GM23338 (cell line): ENCODE results near the gene C10orf105. TPM values are rescaled to one million over a fixed set of nuclear protein-coding genes. Genes with fewer than 3 reads are reported as not detected.

Source experiments
- ATAC-seq: fragments of 200-7000 bp; cut with Tn5 transposase; 3 replicates; pipeline ENCODE4 v1.9.1; 2020
- DNase-seq: peaks from one replicate; pipeline ENCODE4 v3.0.0-alpha.2; 2015; ENCODE audit warnings: low spot score
- H2AFZ ChIP-seq: fragments of 200-600 bp; sonication (generic); 2 replicates; pipeline ENCODE4 v1.8.0; 2016; ENCODE audit warnings: antibody characterized with exemption, mild to moderate bottlenecking, moderate library complexity
- H3F3A ChIP-seq: fragments of 200-600 bp; sonication (generic); replicated peaks from 2 replicates; pipeline ENCODE4 v1.8.0; 2017; ENCODE audit warnings: antibody characterized with exemption, mixed run types, low read depth
- H3K27ac ChIP-seq: fragments of 200-600 bp; sonication (generic); 2 replicates; pipeline ENCODE4 v1.6.1; 2016; ENCODE audit warnings: low read depth
- H3K27me3 ChIP-seq: fragments of 200-600 bp; sonication (generic); 2 replicates; pipeline ENCODE4 v1.8.0; 2016; ENCODE audit warnings: mild to moderate bottlenecking, mixed run types, moderate library complexity; ENCODE audit not compliant: insufficient read depth
- H3K36me3 ChIP-seq: fragments of 200-600 bp; sonication (generic); 2 replicates; pipeline ENCODE4 v1.8.0; 2016; ENCODE audit warnings: mild to moderate bottlenecking; ENCODE audit not compliant: insufficient read depth
- H3K4me1 ChIP-seq: fragments of 200-600 bp; sonication (generic); 2 replicates; pipeline ENCODE4 v1.8.0; 2016; ENCODE audit warnings: mild to moderate bottlenecking, moderate library complexity; ENCODE audit not compliant: insufficient read depth
- H3K4me2 ChIP-seq: fragments of 200-600 bp; sonication (generic); 2 replicates; pipeline ENCODE4 v1.7.1; 2017; ENCODE audit warnings: mixed run types
- H3K4me3 ChIP-seq: fragments of 200-600 bp; sonication (generic); 2 replicates; pipeline ENCODE4 v1.6.1; 2016; ENCODE audit warnings: mixed run types
- H3K79me2 ChIP-seq: fragments of 200-600 bp; sonication (generic); replicated peaks from 2 replicates; pipeline ENCODE4 v1.8.0; 2017; ENCODE audit warnings: mild to moderate bottlenecking; ENCODE audit not compliant: insufficient read depth
- H3K9me2 ChIP-seq: fragments of 200-600 bp; sonication (generic); 2 replicates; pipeline ENCODE4 v1.8.0; 2017; ENCODE audit not compliant: insufficient read depth
- H4K20me1 ChIP-seq: fragments of 200-600 bp; sonication (generic); replicated peaks from 2 replicates; pipeline ENCODE4 v1.8.0; 2017; ENCODE audit warnings: mild to moderate bottlenecking; ENCODE audit not compliant: insufficient read depth
- H3K27ac Mint-ChIP-seq: 2 replicates; pipeline ENCODE4 v1.8.0; 2020; ENCODE audit warnings: inconsistent platforms, mild to moderate bottlenecking, moderate library complexity, mixed read lengths
- H3K27me3 Mint-ChIP-seq: 3 replicates; pipeline ENCODE4 v1.8.0; 2022; ENCODE audit warnings: low read depth, mild to moderate bottlenecking, moderate library complexity, mixed read lengths, inconsistent platforms; ENCODE audit not compliant: insufficient read depth, poor library complexity
- H3K36me3 Mint-ChIP-seq: 3 replicates; pipeline ENCODE4 v1.8.0; 2021; ENCODE audit warnings: low read depth, mild to moderate bottlenecking, inconsistent platforms, moderate library complexity, mixed read lengths
- H3K4me1 Mint-ChIP-seq: 3 replicates; pipeline ENCODE4 v1.8.0; 2020; ENCODE audit warnings: mild to moderate bottlenecking, inconsistent platforms, mixed read lengths
- H3K4me3 Mint-ChIP-seq: 3 replicates; pipeline ENCODE4 v1.8.0; 2021; ENCODE audit warnings: moderate library complexity, mild to moderate bottlenecking, inconsistent platforms, mixed read lengths
- H3K9me3 Mint-ChIP-seq: 3 replicates; pipeline ENCODE4 v1.8.0; 2020; ENCODE audit warnings: moderate library complexity, mild to moderate bottlenecking, inconsistent platforms, mixed read lengths
- JUNB ChIP-seq: IDR thresholded peaks from one replicate; pipeline ENCODE4 v1.6.1; 2016; ENCODE audit warnings: antibody characterized with exemption; ENCODE audit not compliant: unreplicated experiment
- NANOG ChIP-seq: IDR thresholded peaks from 2 replicates; pipeline ENCODE4 v1.6.1; 2016; ENCODE audit warnings: antibody characterized with exemption, borderline replicate concordance
- POLR2AphosphoS5 ChIP-seq: IDR thresholded peaks from 2 replicates; pipeline ENCODE4 v1.6.1; 2016; ENCODE audit warnings: antibody characterized with exemption, low read depth
- STAT1 ChIP-seq: IDR thresholded peaks from one replicate; pipeline ENCODE4 v1.6.1; 2016; ENCODE audit warnings: antibody characterized with exemption; ENCODE audit not compliant: unreplicated experiment
- ZNF462 ChIP-seq: fragments of 250-450 bp; sonication (Bioruptor Pico); IDR thresholded peaks from 2 replicates; pipeline ENCODE4 v1.5.0; 2020; ENCODE audit warnings: mild to moderate bottlenecking, moderate library complexity
- polyA plus RNA-seq: library from polyadenylated mRNA; unstranded; fragments of >200 nt; fragmentation: Nextera tagmentation; extraction: Ambion mirVana; gene quantifications from 2 replicates; pipeline ENCODE4 v1.2.1, GENCODE V29; 2016
- total RNA-seq: library from RNA; depleted of rRNA; stranded (reverse); fragments of >200 nt; shearing (Covaris generic); gene quantifications from 2 replicates; pipeline ENCODE4 v1.2.3, GENCODE V29; 2014
- TF ChIP-seq, protein P1 (sequence below): IDR thresholded peaks from 2 replicates; pipeline ENCODE4 v1.6.1; 2016; ENCODE audit warnings: antibody characterized with exemption

Gene C10orf105
- total and polyA plus RNA-seq, 2 experiments from 2014 or later, result 0.15 to 0.17 TPM

- TF ChIP-seq ZNF462 (CRISPR knock-in tag) (no peak), STAT1 (no peak)
These were observed 18.0 kb downstream of the C10orf105 start (continued) for GRCh38 chr10:71701496-71702132.

DNA sequence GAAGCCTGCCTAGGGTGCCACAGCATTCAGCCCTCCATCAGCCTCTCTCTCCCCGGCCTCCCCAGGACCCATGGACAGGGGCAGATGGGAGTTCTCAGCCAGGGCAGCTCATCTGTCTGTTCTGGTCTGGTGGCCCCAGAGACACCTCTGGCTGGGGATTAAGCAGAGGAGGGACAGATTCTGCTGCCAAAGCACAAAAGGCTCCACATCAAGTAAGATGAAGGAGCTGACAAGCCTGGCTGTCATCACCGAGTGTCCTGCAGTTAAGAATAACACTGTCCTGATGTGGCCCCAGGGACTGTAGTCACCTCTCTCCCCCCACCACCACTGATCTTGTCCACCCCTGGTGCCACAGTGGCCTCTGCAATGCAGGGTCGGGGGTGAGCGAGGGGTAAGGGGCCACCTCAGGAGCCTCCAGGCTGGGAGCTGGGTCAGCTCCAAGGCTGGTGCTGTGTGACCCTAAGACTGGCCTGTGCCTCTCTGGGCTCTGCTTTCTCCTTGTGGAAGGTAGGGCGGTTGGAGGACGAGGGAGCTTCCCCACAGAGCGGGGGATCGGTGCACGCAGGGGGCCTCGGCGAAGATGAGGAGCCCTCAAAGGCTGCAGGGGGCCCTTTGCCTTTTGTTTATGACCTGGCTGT is 18.7 kb downstream of the C10orf105 start:
- TF ChIP-seq, protein P1, sequence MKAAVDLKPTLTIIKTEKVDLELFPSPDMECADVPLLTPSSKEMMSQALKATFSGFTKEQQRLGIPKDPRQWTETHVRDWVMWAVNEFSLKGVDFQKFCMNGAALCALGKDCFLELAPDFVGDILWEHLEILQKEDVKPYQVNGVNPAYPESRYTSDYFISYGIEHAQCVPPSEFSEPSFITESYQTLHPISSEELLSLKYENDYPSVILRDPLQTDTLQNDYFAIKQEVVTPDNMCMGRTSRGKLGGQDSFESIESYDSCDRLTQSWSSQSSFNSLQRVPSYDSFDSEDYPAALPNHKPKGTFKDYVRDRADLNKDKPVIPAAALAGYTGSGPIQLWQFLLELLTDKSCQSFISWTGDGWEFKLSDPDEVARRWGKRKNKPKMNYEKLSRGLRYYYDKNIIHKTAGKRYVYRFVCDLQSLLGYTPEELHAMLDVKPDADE, result no peak
- TF ChIP-seq POLR2AphosphoS5 (no peak), NANOG (no peak), STAT1 (no peak), JUNB (no peak)
- H3K9me2 ChIP-seq, result no peaks in the 10 kb centered on the region
- Mint-ChIP-seq H3K4me3 (no peak overlapping the region), H3K36me3 (no peaks in the 10 kb centered on the region), H3K4me1 (no peaks in the 10 kb centered on the region; the same call in 2 of the 3 replicates), H3K27ac (no peak overlapping the region), H3K9me3 (no peaks in the 10 kb centered on the region), H3K27me3 (no peaks in the 10 kb centered on the region)
- H3K79me2 ChIP-seq, result no peaks in the 10 kb centered on the region
- no peak overlapping the region for H3K4me3 ChIP-seq
- DNase-seq, result no peak
- no peaks in the 10 kb centered on the region for H3K36me3 ChIP-seq
- no peaks in the 10 kb centered on the region for H3K27me3 ChIP-seq
- H3F3A ChIP-seq, result no peaks in the 10 kb centered on the region
- no peak overlapping the region for H3K4me2 ChIP-seq
- no peak overlapping the region for H3K27ac ChIP-seq
- no peaks in the 10 kb centered on the region for H3K4me1 ChIP-seq
- no peaks in the 10 kb centered on the region for H4K20me1 ChIP-seq
- no peak for ATAC-seq
- no peak overlapping the region for H2AFZ ChIP-seq
